Sigmoid colon (tissue), 7 donors: ENCODE data around the gene CTNNBL1. TPM values are rescaled to one million over a fixed set of nuclear protein-coding genes. Genes with fewer than 3 reads are reported as not detected.

ENCODE experiments used
- DNase-seq: peaks from one replicate; pipeline ENCODE4 v3.0.0-alpha.2; 2019
- H3K27ac ChIP-seq, 4 donors: fragments of 200-600 bp; sonication (generic); one replicate each; pipeline ENCODE4 v1.5.1; 2016 to 2019; ENCODE audit warnings: mild to moderate bottlenecking in 1 of 4
- H3K27me3 ChIP-seq, 3 donors: fragments of 200-600 bp; sonication (generic); one replicate each; pipeline ENCODE4 v1.5.1; 2019; ENCODE audit warnings: mild to moderate bottlenecking in 1 of 3
- H3K36me3 ChIP-seq, 4 donors: fragments of 200-600 bp; sonication (generic); one replicate each; pipeline ENCODE4 v1.5.1; 2016 to 2019
- H3K4me1 ChIP-seq, 4 donors: fragments of 200-600 bp; sonication (generic); one replicate each; pipeline ENCODE4 v1.5.1; 2017 to 2019
- H3K4me3 ChIP-seq, 4 donors: fragments of 200-600 bp; sonication (generic); one replicate each; pipeline ENCODE4 v1.5.1; 2017 to 2019; ENCODE audit warnings: mild to moderate bottlenecking in 2 of 4, moderate library complexity in 1 of 4
- H3K9me3 ChIP-seq, 4 donors: fragments of 200-600 bp in 3 of 4; sonication (generic) in 3 of 4; one replicate each; pipeline versions ENCODE4 v1.5.1 to v1.6.1; 2013 to 2019
- CTCF ChIP-seq, 4 experiments: fragments of 450-650 bp in 3 of 4; fragments of 200-600 bp in 1 of 4; IDR thresholded peaks; one replicate each; pipeline ENCODE4 v1.5.1; 2016 to 2019; ENCODE audit warnings: antibody characterized with exemption in 4 of 4, mild to moderate bottlenecking in 3 of 4, moderate library complexity in 2 of 4
- EP300 ChIP-seq, 4 donors: sonication (generic); formaldehyde crosslinking; IDR thresholded peaks; one replicate each; pipeline ENCODE4 v1.6.1; 2017; ENCODE audit warnings: antibody characterized with exemption in 4 of 4
- POLR2A ChIP-seq, 2 donors: fragments of 450-650 bp; IDR thresholded peaks; one replicate each; pipeline ENCODE4 v1.6.1; 2016; ENCODE audit warnings: antibody characterized with exemption in 2 of 2, mild to moderate bottlenecking in 2 of 2, moderate library complexity in 2 of 2
- POLR2AphosphoS5 ChIP-seq, 4 donors: sonication (generic); formaldehyde crosslinking; IDR thresholded peaks; one replicate each; pipeline ENCODE4 v1.6.1; 2017; ENCODE audit warnings: antibody characterized with exemption in 4 of 4
- whole genome bisulfite sequencing, 2 donors: extraction: QIAGEN DNeasy Blood & Tissue Kit; methylation state at CpG; one replicate each; pipeline ENCODE4 v1.1.7; 2013; 5-methylcytosine and 5-hydroxymethylcytosine counted together
- intact Hi-C: fragments of 100-400 bp; cut with DNase I; formaldehyde crosslinking; loops from one replicate; pipeline ENCODE4 v1.15.1; 2023
- polyA plus RNA-seq, 3 donors: library from polyadenylated mRNA; stranded (reverse); fragments of 200-250 nt; gene quantifications; one replicate each; pipeline ENCODE4 v1.2.3, GENCODE V29; 2013
- total RNA-seq, 4 donors: library from RNA; depleted of rRNA; stranded (reverse); fragments of >200 nt; gene quantifications; one replicate each; pipeline ENCODE4 v1.1.0, GENCODE V29; 2016
- donor health status: healthy with polysubstance abuse.
- donor health status: Bipolar disorder and iron deficiency.
- donor health status: healthy.

Gene CTNNBL1
- total and polyA plus RNA-seq, 7 donors = 27.3 to 47.9 (median 34.8) TPM

GRCh38 chr20:37903317-37904007 is 209.6 kb downstream of the CTNNBL1 start:
- WGBS, 2 donors = 28 to 36% methylated on average over 67 of the region's 67 CpGs
- Histone ChIP-seq H3K27me3 (peaks cover 9 to 49% (median 13%) of the 10 kb centered on the region in 3 donors), H3K4me1 (peaks cover 0 to 37% (median 29%) of the 10 kb centered on the region in 4 donors), H3K4me3 (peak overlapping the region; percentile 18 to 52 (median 46)), H3K36me3 (no peaks in the 10 kb centered on the region), H3K9me3 (no peaks in the 10 kb centered on the region), H3K27ac (peak overlapping the region in 2 of 4 donors; percentile 20 to 32)
- DNase-seq = no peak
- intact Hi-C loops = loop anchor here (5.0 kb wide), 1 partner anchor 89 kb away; no protein-coding TSS in a partner anchor
- TF ChIP-seq POLR2AphosphoS5 (IDR thresholded peaks at IDR 0.05) = no peak
- peak in 1 of 4 experiments; percentile 9 for TF ChIP-seq CTCF (IDR thresholded peaks at IDR 0.05)
- no peak for TF ChIP-seq EP300 (IDR thresholded peaks at IDR 0.05)
- TF ChIP-seq POLR2A (IDR thresholded peaks at IDR 0.05) = no peak

- peaks cover 9 to 49% (median 13%) of the 10 kb centered on the region in 3 donors for H3K27me3 ChIP-seq
- no peaks in the 10 kb centered on the region for H3K36me3 ChIP-seq
- no peak for DNase-seq
- peaks cover 0 to 30% (median 22%) of the 10 kb centered on the region in 4 donors for H3K4me1 ChIP-seq
- no peak overlapping the region for H3K4me3 ChIP-seq
- TF ChIP-seq CTCF (IDR thresholded peaks at IDR 0.05) (no peak), POLR2A (IDR thresholded peaks at IDR 0.05) (no peak), POLR2AphosphoS5 (IDR thresholded peaks at IDR 0.05) (no peak), EP300 (IDR thresholded peaks at IDR 0.05) (no peak)
- intact Hi-C loops = loop anchor here (5.0 kb wide), 1 partner anchor 88 kb away; no protein-coding TSS in a partner anchor
- no peak overlapping the region for H3K27ac ChIP-seq
- WGBS, 2 donors = 59 to 75% methylated on average over 12 of the region's 12 CpGs
- H3K9me3 ChIP-seq = no peaks in the 10 kb centered on the region
Observed at GRCh38 chr20:37904008-37904642, 210.3 kb downstream of the CTNNBL1 start.

- 74 to 77% methylated on average over 8 of the region's 8 CpGs for WGBS, 2 donors
- peaks cover 0 to 30% (median 20%) of the 10 kb centered on the region in 4 donors for H3K4me1 ChIP-seq
- H3K9me3 ChIP-seq = no peaks in the 10 kb centered on the region
- no peak overlapping the region for H3K4me3 ChIP-seq
- DNase-seq = no peak
- H3K27me3 ChIP-seq = peaks cover 9 to 49% (median 13%) of the 10 kb centered on the region in 3 donors
- H3K27ac ChIP-seq = no peak overlapping the region
- no peaks in the 10 kb centered on the region for H3K36me3 ChIP-seq
- no peak for TF ChIP-seq CTCF (IDR thresholded peaks at IDR 0.05)
- intact Hi-C loops = loop anchor here (5.0 kb wide), 1 partner anchor 87 kb away; no protein-coding TSS in a partner anchor
Observed at GRCh38 chr20:37904845-37905373, 211.1 kb downstream of the CTNNBL1 start.

- Histone ChIP-seq H3K4me1 (peaks cover 0 to 30% (median 20%) of the 10 kb centered on the region in 4 donors), H3K27me3 (peaks cover 9 to 54% (median 13%) of the 10 kb centered on the region in 3 donors), H3K27ac (no peak overlapping the region), H3K4me3 (no peak overlapping the region), H3K36me3 (no peaks in the 10 kb centered on the region), H3K9me3 (no peaks in the 10 kb centered on the region)
- WGBS, 2 donors = 74 to 79% methylated on average over 16 of the region's 16 CpGs
- TF ChIP-seq CTCF (IDR thresholded peaks at IDR 0.05) (no peak), EP300 (IDR thresholded peaks at IDR 0.05) (no peak)
- DNase-seq = no peak
- intact Hi-C loops = no loop called here
Observed at GRCh38 chr20:37905671-37906613, 212.1 kb downstream of the CTNNBL1 start.
